AG09309 (cell line): ENCODE data around the gene PPP2CA.

ENCODE experiments used
- DNase-seq: peaks from one replicate; pipeline ENCODE4 v3.0.0-alpha.2; 2010; ENCODE audit warnings: low read depth
- H3K4me3 ChIP-seq: 2 replicates; pipeline ENCODE4 v1.5.1; 2011; ENCODE audit warnings: mild to moderate bottlenecking, low read depth, low read length, moderate library complexity; ENCODE audit not compliant: control insufficient read depth
- CTCF ChIP-seq: IDR thresholded peaks from 2 replicates; pipeline ENCODE4 v1.5.1; 2011; ENCODE audit warnings: mild to moderate bottlenecking, low read depth, low read length, inconsistent platforms; ENCODE audit not compliant: insufficient read depth, control insufficient read depth; ENCODE audit errors: missing control alignments

Gene PPP2CA

GRCh38 chr5:134225780-134226440, at the start of gene PPP2CA:
TSS of gene PPP2CA (minus strand) at chr5:134226073. CDS start at chr5:134225861, 212 bp downstream.
- peak; percentile 94 for DNase-seq
- TF ChIP-seq CTCF: no peak
- H3K4me3 ChIP-seq: peak within 1 kb of the TSS; percentile 70

GRCh38 chr5:134273642-134274395, 47.9 kb upstream of the PPP2CA start:
- TF ChIP-seq CTCF: no peak
- H3K4me3 ChIP-seq: no peak overlapping the region
- DNase-seq: no peak

GRCh38 chr5:134271059-134271458, 45.2 kb upstream of the PPP2CA start:
- DNase-seq: no peak
- no peak for TF ChIP-seq CTCF
- H3K4me3 ChIP-seq: no peak overlapping the region

- no peak for DNase-seq
- H3K4me3 ChIP-seq: no peak overlapping the region
- no peak for TF ChIP-seq CTCF
These were observed 43.0 kb upstream of the PPP2CA start for GRCh38 chr5:134268919-134269318.

GRCh38 chr5:134268019-134268601, 42.2 kb upstream of the PPP2CA start:
- DNase-seq: no peak
- no peak for TF ChIP-seq CTCF
- no peak overlapping the region for H3K4me3 ChIP-seq

- H3K4me3 ChIP-seq: no peak overlapping the region
- DNase-seq: no peak
- no peak for TF ChIP-seq CTCF
These were observed 41.6 kb upstream of the PPP2CA start for GRCh38 chr5:134267366-134268018.
